ENCODE measurements around the gene GRIK3.

GRIK3 gene

GRCh38 chr1:37042506-37042905, 8.2 kb upstream of the GRIK3 start:
- DNase-seq: no peak

GRCh38 chr1:37041483-37041882, 7.2 kb upstream of the GRIK3 start:
- DNase-seq: no peak

DNA sequence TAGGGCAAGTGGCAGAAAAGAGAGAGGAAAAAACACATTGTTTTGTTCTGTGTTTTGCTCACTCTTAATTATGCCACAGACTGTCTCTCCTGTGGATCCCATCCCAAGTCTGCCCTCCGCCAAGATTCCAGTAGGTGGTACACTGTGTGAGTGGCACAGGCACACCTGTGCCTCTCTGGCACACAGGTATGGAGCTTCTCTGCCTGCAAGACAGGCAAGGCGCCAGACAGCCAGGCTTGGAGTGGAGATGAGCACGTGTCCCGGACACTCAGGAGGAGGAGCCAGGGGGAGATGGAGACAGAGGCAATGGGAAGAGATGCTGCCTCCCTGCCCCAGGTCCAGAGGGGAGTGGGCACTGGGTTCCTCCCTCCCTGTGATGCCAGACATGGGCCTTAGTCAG, 6.5 kb upstream of the GRIK3 start:
- no peak for DNase-seq

DNA sequence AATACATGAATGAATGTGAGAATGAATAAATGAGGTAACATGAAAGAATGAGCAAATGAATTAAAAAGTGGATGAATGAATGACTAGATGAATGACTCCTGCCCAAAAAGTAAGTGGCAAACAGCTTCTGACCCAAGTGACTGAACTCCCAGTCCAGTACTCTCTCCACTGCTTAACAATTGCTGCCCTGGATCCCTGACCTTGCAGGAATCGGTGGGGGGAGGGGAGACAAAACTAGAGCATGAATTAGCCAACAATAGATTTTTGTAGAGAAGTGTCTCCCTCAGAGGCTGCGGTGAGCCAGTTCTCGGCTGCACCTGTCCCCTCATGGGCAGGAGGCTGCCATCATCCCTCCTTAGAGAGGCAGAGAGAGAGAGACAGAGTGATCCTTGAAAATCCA, 5.9 kb upstream of the GRIK3 start:
- no peak for DNase-seq

DNA sequence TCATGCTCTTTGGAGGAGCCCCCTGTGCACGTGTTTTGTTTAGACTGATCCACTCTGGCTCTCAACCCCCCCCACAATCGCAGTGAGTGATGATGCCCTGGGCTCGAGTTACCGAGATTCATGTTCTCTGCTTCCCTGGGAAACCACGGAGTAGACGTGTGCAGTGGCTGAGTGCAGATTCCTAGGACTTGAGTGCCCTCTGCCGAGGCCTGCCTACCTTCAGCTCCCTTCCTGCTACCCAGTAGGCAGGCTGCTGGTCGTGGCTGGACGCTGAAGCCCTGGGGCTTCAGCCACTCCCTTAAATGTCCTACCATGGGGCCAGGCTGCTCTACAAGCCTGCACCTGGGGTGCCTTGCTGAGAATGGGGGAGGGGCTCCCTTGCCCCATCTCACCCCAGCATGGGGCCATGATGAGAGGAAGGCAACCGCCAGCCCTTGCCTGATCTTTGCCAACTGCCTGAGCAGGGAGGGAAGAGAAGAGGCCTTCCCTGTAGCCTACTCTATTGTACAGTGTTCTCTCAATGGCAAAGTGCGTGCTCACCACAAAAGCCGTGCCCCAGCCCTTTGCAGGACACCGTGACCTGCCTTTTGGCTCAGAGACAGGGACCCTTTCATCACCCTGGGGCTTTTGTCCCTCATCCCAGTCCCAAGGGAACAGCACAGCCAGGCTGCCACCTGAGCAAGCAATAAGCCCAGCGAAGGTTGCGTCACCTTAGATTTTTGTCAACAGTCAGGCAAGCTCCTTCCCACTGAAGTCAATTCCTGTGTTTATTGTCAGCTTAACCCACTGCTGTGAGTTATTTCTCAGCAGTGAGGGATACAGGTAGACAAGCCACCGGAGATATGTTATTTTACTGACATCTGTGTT, 4.1 kb upstream of the GRIK3 start:
- DNase-seq: no peak

DNA sequence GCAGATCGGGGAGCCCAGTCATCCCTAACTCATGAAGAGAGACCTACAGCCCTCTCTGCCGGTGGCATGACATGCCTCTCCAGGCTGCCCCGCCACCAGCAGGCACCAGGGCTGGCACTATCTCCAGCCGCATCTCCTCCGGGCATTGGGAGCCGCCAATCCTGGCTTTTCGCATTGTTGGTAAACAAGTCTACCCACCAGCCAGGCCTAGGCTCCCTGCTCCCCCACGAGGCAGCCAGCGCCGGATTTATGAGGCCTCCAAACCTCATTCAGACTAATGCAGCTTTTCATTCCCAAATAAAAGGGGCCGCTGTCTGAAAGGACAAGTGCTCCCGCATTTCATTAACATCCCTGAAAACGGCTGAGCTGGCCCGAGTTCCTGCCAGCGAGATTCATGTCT, 3.4 kb upstream of the GRIK3 start:
- no peak for DNase-seq

DNA sequence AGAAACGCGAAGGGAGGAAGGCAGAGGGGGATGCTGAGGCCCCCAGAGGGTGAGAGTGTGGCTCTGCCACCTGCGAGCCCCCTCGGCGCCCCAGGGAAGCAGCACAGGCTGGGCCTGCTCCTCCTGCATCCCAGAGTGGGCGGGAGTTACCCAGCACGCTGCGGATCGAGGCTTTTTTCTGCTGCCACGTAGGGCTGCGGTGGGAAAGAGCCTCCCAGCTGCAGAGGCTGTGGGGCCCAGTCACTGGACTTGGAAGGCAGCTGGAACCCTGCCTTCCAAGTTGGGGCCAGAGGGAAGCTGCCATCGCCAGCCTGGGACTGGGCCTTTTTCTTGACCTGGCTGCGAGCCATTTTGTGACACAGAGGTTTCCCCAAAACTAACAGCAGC, 2.3 kb upstream of the GRIK3 start:
- DNase-seq: no peak

DNA sequence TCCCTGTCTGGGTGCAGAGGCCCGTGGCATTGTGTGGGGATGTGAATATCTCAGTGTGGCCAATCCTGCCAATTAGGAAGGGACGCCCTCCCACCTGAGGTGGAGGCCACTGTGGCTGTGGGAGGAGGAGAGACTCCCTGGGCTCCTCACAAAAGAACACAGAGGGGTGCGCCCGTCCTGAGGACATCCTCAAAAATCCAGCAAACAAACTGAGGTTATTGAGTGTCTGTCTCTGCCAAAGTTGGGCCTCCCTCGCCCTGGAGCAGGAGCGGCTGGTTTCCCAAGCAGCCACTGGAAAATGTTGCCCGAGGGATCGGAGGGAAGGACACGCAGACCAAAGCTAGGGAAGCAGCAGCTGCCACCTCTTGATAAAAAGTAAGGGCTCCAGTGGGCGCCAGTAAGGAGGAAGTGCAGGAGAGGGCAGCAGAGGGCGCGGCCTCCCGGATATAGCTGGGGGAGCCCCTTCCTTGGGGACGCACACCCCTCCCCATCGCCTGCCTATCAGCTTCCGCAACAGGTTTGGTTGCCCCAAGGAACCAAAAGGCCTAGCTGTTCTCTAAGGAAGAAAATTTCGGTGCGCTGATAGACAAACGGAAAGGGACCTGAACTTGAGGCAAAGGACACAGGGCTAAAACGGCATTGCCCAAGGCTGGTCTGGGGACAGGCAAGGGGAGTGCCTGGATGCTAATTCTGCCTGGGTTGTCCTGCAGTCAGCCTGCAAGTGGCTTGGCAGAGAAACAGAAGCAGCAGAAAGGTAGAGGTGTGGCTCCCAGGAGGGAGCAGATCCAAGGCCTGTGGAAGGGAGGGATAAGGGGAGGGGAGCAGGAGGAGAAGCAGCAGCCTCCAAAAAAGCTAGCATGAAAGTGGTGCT, 1.7 kb upstream of the GRIK3 start:
- no peak for DNase-seq

GRCh38 chr1:37035014-37035691, 838 bp upstream of the GRIK3 start:
- DNase-seq: no peak

- no peak for DNase-seq
Measured at GRCh38 chr1:37033355-37034101, 787 bp downstream of the GRIK3 start.

DNA sequence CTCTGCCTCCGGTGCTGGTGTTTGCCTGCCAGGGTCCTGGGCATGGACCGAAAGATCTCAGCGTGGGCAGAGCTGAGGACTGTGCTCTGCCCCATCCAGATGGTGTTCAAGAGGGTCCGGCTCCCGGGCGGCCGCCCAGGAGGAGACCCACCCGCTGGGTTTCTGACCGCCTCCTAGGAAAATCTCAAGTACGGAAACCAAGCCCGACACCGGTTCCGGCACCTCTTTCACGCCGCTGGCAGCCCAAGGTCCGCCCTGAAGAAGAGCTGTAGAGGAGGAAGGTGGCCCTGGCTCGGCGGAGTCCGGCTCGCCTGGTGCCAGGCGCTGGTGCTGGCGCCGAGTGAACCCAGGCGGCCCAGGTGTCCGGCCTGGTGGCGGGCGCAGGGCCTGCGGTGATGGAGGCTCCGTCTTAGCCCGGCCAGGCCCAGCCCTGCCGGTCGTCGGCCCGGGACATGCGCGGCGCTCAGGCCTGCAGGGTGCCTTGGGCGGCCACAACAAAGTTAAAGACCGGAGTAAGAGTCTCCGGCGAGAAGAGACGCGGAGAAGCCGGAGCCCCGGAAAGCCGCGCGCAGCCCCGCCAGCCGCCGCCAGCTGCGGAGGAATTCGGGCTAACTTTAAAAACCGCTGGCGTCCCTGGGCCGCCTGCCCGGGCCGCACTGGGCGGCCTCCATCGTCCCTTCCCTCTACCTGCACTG, 1.5 kb downstream of the GRIK3 start:
- no peak for DNase-seq

- no peak for DNase-seq
Measured at GRCh38 chr1:37031871-37032270, 2.4 kb downstream of the GRIK3 start.

DNA sequence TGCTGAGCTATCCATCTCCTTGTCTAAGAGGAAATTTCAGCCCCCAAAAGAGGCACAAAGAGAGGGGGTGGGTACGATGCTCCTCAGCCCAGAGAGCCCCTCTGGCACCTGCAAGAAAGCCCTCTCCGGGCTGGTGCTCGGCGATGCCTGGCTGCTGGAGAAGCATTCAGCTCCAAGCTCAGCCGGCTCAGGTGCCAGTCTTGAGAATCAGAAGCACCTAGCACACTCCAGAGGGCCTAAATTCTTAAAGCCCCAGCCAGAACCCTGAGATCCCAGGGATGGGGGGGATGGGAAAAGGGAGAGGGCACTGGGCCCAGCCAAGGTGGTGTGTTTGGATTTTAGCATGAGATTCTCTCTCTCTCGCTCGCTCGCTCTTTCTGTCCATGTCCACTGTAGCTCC, 2.9 kb downstream of the GRIK3 start:
- no peak for DNase-seq

DNA sequence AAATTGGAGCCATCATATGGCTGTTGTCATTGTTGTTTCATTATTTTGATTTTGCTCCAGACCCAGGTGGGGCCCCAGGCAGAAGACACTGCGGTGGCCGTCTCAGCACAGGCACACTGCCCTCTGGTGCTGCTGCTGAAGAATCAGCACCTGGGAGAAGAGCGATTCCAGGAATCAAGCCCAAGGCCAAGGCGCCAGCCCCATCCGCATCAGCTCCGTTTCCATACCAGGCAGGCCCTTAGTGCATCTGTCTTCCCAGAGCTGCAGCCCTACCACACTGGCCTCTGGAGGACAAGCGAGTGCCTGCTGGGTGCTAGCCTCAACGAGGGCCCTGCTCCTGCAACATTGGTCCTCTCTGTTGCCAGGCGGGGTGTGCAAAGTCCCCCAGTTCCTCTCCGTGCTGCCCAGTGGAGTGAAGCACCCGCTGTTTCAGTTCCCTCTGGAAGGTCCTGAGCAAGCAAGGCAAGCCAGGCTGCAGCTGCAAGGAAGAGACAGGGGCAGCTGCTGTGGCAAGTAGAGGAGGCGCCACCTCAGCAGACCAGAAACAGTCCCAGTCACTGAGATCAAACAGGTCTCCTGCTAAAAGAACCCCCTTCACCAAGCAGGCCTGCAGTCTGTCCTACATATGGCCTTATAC, 5.2 kb downstream of the GRIK3 start:
- no peak for DNase-seq

DNA sequence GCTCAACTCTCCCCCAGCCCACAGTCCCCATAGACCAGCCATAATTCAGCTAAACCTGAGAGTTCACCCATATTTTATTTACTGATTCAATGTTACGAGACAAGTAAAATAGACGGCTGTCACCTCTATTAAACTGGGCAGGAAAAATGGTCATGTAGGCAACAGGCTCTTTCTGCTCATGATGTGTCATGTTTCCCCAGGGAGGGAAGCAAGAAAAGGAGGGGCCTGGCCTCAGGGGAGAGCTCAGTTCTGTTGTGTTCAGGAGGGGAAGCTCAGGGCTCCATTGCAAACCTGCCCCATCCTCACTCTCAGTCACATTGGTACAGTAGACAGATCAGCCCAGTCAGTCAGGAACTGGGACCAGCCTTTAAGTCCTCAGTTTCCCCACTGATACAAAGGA, 12.8 kb downstream of the GRIK3 start:
- no peak for DNase-seq

GRCh38 chr1:37020653-37021277, 13.6 kb downstream of the GRIK3 start:
- DNase-seq: no peak

DNA sequence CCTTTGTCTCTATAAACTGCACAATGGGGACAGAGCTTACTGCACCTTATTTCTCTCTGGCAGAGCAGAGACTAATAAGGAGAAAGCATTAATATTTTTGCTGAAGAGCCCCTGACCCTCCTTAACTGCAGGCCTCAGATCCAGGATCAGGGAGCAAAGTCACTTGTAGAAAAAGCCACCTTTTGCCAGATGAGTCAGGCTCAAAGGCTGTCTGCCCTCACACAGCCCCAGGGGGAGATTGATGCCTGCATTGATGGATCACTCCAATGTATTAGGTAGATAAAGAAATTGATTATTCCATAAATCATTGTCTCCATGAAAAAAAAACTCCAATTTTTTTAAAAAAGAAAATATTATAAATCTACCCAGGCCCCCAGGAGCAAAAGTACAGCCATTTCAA, 15.8 kb downstream of the GRIK3 start:
- no peak for DNase-seq

GRCh38 chr1:37017720-37018119, 16.6 kb downstream of the GRIK3 start:
- DNase-seq: no peak

- no peak for DNase-seq
Measured at GRCh38 chr1:37016121-37016520, 18.2 kb downstream of the GRIK3 start.

- DNase-seq: no peak
Measured at GRCh38 chr1:37015713-37016112, 18.6 kb downstream of the GRIK3 start.

DNA sequence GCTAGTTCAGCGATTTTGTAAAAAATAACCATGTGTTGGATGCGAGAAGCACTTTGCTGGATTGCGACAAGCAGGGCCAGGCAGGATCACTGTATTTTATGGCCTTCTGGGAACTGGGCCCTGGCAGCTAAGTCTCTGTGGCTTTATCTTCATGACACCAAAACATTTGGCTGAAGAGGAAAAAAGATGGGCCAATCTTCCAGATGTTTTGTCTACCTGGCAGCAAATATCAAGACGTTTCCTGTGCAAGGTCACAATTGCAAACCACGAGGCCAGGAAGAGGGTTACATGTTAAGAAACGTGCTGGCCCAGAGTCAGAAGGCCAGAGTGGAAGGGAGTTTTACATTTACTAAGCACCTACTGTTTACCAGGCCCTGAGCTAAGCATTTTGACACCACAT, 22.1 kb downstream of the GRIK3 start:
- DNase-seq: no peak
